DMS53 (cell line): ENCODE results near the gene SLC26A1.

Source experiments
- DNase-seq: peaks from one replicate; lab custom pipeline; 2025; lab: John Stamatoyannopoulos, UW

The SLC26A1 gene

DNA sequence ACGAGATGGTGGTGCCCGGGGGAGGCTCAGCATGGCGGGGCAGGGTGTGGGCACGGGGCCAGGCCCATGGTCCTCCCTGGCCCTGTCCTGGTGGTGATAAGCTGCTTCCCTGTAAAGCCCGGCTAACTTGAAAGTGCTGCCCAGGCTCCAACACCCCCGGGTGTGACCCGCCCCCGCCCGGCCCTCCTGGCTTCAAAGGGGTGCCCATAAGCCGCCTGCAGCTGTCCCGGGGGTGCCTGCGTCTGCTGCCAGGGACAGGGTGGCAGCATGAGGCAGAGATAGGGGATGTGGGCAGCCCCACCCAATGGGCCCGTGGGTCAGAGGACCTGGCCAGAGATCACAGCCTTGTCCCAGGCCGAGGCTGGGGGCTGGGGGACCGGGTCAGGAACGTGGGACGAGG, 36.3 kb upstream of the SLC26A1 start:
- no peak for DNase-seq

DNA sequence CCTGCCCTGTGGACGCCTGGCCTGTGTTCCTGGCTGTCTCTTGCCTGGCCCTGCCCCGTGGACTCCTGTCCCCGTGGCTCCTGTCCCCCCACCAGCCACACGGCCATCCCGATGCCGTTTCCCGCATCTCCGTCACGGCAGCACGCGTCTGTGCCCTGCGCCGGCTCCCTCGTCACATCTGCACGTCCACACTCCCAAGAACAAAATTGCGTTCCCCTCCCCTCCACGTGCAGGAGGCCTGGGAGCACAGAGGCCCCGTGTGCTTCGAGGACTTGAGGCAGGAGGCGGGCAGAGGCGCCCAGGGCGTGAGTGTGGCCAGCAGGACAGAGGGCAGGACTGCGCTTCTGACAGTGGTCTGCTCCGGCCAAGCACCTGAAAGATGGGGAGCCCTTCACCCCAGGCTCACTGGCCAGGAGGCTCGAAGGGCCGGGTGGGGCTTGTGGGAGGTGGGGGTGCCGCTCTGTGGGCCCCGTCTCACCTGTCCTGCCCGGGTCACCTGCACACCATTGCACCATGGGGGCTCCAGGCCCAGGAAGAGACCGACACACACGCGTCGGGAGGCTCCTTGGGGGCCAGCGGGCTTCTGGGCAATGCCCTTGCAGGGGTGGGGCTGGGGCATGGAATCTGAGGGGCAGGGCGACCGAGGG, 35.5 kb upstream of the SLC26A1 start:
- DNase-seq: no peak

DNA sequence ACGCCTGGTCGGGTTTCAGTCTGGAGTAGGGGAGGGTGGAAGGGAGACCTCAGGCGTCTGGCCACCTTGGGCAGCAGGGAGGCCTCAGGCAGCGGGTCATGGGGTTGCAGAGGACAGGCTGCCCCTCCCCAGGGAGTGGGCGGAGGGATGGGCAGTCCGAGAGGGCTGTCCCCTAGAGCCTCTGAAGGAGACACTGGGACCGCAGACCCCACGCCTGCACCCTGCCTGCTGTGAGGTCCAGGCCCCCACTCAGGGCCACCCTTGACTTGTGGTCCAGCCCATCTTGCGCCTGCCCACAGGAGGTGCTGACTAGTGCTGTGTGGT, 34.7 kb upstream of the SLC26A1 start:
- no peak for DNase-seq

DNA sequence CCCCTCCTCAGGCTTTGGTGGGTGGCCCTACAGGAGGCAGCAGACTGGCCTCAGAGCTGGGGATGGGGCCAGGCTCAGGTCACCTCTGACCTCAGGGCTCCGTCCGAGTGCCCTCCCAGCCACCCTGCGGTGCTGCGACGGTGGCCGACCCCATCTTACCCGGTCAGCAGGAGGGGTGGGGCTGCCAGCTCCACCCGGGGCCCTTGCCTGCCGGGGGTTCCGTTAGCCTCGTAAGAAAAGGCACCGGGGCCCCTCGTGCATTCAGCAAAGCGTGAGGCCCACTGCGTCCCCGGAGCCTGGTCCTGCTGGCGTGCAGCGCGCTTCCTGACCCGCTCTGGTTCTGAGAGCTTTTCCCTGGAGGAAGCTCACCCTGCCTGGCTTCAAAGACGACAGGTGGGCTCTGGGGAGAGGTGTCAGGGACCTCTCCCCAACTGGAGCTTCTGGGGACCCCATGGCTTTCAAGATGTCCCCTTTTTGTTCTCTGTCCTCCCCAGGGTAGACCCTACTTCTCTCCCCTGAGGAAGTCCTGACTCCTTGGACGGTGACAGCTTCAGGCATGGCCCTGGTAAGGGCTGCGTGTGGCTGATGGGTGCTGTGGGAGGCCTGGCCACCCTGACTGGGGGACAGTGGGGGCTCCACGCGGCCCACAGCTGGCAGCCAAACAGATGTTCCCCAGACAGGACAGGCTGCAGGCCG, 34.2 kb upstream of the SLC26A1 start:
- DNase-seq: no peak

DNA sequence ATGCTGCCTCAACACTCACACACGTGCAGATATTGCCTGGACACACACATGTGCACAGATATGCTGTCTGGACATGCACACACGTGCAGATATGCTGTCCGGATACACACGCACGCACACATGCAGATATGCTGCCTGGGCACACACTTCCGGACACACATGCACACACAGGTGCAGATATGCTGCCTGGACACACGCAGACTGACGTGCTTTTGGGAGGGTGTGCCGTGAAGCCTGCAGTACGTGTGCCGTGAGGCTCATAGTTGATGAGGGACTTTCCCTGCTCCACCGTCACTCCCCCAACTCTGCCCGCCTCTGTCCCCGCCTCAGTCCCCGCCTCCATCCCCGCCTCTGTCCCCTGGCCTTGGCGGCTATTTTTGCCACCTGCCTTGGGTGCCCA, 32.9 kb upstream of the SLC26A1 start:
- peak; percentile 89 for DNase-seq

DNA sequence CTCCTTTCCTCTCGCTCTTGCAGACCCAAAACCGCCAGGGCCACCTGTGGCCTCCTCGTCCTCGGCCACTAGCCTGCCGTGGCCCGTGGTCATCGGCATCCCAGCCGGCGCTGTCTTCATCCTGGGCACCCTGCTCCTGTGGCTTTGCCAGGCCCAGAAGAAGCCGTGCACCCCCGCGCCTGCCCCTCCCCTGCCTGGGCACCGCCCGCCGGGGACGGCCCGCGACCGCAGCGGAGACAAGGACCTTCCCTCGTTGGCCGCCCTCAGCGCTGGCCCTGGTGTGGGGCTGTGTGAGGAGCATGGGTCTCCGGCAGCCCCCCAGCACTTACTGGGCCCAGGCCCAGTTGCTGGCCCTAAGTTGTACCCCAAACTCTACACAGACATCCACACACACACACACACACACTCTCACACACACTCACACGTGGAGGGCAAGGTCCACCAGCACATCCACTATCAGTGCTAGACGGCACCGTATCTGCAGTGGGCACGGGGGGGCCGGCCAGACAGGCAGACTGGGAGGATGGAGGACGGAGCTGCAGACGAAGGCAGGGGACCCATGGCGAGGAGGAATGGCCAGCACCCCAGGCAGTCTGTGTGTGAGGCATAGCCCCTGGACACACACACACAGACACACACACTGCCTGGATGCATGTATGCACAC, 31.8 kb upstream of the SLC26A1 start:
- no peak for DNase-seq

DNA sequence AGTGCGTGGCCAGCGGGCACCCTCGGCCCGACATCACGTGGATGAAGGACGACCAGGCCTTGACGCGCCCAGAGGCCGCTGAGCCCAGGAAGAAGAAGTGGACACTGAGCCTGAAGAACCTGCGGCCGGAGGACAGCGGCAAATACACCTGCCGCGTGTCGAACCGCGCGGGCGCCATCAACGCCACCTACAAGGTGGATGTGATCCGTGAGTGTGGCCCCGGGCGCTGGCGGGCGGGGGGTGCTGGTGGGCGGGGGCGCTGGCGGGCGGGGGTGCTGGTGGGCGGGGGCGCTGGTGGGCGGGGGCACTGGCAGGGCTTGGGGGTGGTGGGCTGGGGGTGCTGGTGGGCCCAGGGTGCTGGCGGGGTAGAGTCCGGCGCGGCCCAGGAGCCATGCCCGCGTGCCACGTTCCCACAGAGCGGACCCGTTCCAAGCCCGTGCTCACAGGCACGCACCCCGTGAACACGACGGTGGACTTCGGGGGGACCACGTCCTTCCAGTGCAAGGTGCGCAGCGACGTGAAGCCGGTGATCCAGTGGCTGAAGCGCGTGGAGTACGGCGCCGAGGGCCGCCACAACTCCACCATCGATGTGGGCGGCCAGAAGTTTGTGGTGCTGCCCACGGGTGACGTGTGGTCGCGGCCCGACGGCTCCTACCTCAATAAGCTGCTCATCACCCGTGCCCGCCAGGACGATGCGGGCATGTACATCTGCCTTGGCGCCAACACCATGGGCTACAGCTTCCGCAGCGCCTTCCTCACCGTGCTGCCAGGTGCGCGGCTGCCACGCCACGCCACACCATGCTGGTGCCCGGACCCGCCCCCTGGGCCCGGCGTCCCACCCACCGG, 30.9 kb upstream of the SLC26A1 start:
- no peak for DNase-seq

DNA sequence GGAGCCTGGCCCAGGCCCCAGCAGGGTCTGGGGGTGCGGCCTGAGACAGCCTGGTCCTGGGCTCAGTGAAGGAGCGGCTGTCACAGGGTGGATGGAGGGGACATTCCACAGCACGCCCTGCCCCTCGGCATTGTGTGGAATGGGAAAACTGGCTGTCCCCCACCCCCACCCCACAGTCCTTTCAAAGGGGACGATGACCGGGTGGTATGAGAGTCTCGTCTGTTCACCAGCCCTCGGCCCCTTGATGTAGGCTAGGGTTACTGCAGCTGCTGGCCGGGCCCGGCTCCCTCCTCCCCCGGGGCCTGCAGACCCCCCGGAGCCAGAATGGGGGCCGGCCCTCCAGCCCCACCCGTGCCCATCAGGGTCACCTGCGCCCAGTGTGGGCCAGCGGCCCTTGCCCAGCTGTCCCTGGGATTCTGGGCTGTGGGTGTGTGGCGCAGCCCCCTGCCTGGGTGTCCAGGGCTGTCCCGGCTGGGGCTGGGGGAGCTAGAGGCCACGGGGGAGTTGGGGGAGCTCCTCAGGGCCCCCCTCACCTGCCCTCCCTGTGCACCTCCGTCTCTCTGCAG, 30.0 kb upstream of the SLC26A1 start:
- DNase-seq: no peak

DNA sequence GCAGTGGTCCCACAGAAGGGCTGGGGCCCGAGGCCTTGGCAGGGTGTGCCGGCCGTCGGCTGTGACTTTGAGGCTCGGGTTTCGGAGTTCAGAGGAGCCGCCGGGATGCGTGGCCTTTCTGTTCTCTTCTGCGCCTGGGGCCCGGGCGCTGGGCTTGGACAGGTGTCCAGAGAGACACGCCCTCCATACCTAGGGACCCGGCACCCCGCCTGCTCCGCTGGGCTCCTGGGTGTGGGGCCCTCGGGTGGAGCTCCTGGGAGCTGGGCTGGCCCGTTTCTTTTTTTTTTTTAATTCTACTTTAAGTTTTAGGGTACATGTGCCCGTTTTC, 29.5 kb upstream of the SLC26A1 start:
- no peak for DNase-seq

DNA sequence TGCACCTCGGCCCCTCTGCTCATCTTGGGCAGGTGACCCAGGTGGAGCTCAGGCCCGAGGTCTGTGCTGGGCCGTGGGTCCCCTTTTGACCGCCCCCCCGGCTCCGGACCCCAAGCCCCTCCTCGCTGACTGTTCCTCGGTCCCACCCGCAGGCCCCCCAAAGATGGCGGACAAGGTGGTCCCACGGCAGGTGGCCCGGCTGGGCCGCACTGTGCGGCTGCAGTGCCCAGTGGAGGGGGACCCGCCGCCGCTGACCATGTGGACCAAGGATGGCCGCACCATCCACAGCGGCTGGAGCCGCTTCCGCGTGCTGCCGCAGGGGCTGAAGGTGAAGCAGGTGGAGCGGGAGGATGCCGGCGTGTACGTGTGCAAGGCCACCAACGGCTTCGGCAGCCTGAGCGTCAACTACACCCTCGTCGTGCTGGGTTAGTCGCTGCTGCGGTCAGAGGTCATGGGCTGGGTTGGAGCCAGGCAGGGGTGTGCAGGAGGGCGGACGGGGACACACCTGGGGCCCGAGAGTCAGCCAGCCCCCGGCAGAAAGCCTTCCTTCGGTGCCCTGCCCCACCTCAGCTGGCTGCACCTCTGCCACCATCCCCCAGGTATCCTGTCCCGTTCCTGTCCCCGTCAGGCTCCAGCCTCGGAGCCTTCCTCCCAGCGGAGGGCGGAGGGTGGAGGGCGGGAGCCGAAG, 29.0 kb upstream of the SLC26A1 start:
- no peak for DNase-seq

DNA sequence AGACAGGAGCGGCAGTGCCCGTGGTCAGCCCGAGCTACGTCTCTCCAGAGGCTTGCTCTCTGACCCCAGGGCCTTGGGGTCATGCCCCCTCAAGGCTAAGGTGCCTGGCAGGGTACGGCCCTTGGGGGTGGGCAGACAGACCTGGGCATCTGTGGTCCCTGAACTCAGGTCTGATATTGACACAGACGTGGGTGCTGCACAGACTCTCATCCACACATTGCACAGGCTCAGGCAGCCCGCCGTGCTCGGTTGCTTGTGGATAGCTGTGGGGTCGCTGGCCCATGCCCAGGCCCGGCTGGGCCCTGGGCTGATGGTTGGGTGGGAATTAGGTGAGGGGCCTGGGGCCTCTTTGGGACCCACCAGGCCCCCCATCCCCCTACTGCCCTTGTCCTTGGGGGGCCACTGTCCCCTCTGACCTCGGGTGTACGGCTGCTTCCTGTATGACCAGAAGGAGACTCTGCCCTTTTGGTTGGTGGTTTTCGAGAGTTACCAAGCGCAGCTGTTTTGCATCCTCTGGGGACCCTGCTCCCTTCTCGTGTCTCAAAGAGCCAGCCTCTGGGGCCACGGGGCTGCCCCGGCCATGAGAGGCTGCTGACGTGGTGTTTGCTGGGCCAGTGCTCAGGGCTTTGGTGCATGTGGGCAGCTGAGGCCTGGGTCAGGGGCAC, 28.3 kb upstream of the SLC26A1 start:
- DNase-seq: no peak

DNA sequence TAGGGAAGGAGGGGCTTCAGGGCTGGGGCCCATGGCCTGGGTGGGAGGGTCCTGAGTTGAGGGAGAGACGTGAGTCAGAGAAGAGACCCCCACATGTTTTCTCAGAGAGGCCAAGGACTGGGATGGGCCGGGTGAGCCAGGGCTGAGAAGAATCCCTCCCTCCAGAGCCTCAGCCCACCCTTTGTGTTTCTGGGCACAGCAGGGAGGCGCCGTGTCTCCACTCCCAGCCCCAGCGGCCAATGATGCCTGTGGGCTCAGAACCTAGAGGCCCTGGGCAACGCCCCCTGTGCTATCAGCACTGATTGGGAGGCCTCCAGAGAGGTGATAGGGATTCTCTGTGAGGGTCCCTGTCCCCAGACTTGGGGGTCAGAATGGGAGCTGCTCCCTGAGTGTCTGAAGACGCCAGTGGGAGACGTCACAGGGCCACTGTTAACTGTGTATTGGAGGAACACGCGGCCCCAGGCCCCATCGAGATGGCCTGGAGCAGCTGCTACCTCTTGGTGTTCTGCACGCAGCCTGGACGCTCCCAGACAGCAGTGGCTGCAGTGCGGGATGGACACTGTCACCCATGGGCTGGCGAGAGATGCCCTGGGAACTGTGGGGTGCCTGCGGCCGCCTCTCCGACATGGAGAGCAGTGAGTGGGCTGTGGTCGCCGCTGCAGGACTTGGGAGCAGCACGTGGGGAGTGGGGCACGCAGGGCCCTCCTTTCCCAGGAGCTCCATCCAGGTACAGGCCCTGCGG, 26.7 kb upstream of the SLC26A1 start:
- no peak for DNase-seq

DNA sequence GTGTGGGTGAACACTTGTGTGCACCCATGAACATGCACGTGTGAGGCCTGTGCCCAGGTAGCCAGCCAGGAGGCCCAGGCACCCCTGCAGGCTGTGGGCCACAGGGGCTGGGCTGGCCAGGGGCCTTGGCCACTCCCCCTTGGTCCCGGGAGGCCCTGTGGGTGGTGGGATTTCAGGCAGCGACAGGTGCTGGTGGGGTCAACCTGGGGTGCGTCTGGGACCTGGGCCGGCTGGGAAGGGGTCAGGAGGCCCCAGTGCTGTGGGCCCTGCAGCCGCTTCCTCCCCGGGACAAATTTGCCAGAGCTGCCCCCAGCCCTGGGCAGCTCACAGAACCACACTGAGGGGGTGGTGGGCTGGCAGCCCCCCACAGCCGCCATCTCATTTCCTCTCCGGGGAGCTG, 26.1 kb upstream of the SLC26A1 start:
- no peak for DNase-seq

DNA sequence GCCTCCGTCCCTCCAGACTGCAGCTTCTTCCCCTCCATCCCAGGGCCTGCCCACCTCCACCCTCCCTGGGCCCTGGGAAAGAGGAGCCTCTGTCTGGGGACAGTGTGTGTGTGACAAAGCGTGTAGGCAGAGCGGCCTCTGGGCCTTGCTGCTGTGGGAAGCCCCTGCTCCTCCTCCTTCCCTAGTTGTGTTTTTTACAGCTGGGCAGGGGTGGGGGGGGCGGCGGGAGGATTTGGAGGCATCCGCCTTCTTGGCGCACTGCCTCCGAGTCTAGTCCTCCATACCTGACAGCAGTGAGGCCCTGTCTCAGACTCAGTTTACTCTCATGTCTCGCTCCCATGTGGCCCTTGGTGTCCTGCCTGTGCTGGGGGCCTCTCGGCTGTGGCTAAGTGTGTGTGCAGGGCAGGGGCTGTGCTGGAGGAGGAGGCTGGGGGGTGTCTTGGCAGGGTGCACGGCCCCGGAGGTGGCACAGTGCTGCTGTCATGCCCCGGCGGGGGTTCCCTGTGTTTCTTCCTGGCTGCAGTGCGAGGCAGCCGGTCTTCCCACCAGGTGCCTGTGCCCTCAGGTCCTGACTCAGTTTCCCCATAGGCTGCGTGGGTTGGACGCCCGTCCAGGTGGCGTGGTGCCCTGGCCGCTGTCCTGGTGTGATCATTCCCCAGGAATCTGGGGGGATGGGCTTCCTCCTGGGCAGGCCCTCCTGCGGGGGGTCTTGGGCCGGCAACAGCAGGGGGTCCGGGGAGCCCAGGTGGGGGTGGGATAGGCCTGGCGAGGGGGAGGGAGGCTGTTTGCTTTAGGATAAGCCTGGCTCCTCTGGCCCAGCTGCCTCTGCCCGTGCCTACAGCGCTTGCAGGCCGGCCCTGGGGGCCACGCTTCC, 25.2 kb upstream of the SLC26A1 start:
- DNase-seq: no peak

DNA sequence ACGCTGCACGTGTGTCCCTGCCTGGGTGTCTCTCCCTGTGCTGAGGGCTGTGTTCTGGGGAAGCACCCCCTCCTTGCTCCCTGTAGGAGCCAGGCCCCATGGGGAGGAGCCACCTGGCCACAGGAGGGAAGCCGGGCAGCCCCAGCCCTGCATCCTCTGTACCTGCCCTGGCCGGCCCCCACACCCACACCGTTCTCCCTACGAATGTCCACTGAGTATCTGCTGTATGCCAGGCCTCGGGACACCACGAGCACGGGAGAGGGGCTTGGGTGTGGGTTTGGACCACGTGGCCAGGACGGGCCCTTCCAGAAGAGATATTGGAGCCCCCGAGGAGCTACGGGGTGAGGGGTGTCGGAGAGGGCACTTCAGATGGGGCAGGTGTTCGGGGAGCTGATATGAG, 24.5 kb upstream of the SLC26A1 start:
- DNase-seq: no peak

DNA sequence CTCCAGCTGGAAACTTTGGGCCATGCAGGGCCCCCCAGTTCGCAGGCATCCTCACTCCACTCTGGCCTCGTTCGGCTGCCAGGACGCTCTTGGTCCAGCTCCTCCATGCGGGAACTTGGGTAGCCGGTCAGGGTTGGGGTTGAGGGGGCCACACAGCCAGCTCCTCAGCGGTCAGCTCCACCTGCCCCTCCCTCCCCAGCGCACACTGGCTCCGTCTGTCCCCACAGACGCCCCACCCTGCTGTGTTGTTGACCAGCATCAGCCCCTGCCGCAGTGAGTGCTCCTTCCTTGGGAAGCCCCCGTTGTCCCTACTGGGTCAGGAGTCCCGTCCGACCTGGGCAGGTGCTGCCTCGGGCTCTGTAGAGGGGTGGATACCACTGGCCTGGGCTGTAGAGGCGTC, 24.0 kb upstream of the SLC26A1 start:
- DNase-seq: no peak

DNA sequence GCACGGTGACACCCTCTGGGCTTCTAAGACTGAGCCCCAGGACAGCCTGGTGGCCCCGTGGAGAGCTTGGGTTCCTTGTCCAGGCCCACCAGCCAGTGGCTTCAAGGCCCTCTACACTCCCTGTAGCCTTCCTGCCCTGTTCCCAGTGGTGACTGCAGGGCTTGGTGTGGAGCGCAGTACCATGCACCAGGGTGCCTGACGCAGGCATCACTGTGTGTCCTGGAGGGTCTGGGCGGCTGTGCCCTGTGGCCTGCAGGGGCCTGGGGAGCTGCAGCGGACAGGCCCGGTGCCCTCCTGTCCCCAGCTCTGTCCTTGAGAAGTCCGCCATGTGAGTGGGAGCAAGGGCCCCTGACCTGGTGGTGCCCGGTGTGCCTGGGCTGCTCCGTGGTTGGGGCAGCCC, 22.5 kb upstream of the SLC26A1 start:
- no peak for DNase-seq

DNA sequence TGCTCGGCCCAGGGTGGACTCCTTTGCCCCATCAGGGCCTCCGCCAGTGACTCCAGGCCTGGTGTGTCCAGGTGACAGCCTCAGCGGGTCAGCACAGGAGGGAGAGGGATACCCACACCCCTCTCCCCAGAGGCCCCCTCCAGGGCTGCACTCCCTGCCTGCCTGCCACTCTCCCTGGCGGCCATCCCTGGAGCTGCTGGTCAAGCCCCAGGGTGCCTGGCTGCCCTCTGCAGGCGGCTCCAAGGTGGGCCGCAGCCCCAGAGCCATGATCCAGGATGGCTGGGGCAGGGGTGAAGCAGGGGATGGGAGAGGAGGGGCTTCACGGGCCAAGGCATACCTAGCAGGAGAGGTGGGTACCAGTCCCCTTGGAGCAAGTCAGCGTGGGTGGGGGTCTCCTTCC, 22.0 kb upstream of the SLC26A1 start:
- DNase-seq: no peak

DNA sequence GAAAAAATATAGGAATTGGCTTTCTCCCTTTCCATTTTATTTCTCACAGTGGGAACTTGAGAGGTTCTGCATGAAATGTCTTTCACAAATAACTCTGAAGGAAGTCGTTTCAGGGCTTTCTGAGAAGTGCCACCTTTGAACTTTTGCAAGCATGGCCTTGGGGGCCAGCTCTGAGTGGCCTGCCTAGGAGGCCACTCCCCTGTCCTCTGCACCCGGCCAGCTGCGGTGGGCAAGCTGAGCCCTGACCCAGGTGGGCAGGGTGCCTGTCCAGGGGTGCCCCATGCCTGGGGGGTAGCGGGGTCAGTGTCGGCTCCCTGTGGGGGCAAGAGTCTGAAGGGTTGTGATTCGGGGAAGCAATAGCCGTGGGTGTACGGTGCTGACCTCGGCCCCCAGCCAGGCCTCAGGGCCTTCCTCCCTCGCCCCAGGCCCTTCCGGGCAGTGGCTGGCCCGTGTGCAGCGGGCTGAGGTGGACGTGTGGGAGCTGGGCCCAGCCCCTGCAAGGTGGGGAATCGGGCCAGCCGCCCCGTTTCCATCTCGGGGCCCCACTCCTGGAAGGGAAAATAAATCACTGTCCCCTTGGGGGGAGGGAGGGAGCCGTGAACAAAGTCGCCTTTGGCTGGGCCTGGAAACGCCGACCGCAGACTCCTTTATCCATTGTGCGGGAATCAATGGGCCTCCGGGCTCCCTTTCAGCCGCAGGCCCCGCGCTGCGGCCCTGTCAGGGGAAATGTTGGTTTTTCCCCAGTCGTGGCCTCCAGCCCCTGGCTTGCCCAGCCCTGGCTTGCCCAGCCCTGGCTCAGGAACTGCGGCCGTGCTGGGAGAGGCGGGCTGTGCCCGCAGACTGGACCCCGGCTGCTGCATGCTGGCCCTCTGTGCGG, 21.3 kb upstream of the SLC26A1 start:
- DNase-seq: no peak
